ENCODE measurements around the gene ARGLU1.

The ARGLU1 gene

DNA sequence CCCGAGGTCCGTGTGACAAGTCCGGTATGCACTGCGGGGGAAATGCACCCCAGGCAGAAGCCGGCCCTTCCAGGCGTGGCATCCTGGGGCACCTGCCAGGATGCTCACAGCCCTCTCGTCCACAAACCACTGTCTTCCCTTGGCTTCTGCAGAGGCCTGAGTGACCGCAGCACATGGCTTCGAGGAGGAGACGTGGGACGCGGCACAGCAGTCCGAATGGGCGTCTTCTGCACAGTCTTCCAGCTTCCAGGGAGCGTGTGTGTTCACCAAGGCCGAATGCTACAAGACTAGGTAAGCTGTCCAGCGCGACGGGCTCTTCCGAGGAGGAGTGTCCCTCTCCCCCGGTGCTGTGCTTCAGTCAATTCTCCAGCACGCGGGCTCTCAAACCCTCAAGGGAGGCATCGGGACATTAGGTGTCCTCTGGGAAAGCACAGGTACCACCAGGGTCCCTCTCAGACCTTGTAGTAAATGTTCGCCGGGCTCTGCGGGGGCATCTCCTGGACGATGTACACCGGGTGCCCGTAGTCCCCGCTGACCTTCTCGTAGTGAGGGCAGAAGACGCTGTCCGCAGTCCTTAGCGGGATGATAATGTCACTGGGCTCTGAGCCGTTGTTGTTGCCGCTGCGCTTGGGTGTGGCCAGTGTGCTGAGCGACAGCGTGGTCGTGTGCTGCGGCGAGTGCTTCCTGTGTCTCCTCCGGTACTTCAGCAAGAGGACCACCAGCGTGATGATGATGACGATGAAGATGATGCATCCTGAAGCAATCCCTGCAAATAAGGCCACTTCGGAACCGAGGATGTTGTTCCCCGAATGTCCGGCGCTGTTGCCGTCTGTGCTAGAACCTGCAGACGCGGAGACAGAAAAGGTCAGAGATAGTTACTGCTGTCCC, 75.1 kb downstream of the ARGLU1 start:
- no peak for TF ChIP-seq FOXP2 (optimal IDR thresholded peaks at IDR 0.05; ENCODE audit: control extremely low read depth, extremely low read length, insufficient read depth)
- no peak for TF ChIP-seq POLR2AphosphoS5 (IDR thresholded peaks at IDR 0.05; ENCODE audit: borderline replicate concordance, low read depth, low read length)
- TF ChIP-seq EZH2 (IDR thresholded peaks at IDR 0.05), result no peak
- Histone ChIP-seq H3K27ac (no peak overlapping the region), H3K36me3 (ENCODE audit: insufficient read depth, low read length) (no peaks in the 10 kb centered on the region), H3K9me3 (ENCODE audit: low read depth, low read length) (no peaks in the 10 kb centered on the region), H3K4me3 (no peak overlapping the region), H3K9ac (ENCODE audit: insufficient read length) (no peak overlapping the region)
- no peak for DNase-seq (ENCODE audit: low read depth, low spot score)

DNA sequence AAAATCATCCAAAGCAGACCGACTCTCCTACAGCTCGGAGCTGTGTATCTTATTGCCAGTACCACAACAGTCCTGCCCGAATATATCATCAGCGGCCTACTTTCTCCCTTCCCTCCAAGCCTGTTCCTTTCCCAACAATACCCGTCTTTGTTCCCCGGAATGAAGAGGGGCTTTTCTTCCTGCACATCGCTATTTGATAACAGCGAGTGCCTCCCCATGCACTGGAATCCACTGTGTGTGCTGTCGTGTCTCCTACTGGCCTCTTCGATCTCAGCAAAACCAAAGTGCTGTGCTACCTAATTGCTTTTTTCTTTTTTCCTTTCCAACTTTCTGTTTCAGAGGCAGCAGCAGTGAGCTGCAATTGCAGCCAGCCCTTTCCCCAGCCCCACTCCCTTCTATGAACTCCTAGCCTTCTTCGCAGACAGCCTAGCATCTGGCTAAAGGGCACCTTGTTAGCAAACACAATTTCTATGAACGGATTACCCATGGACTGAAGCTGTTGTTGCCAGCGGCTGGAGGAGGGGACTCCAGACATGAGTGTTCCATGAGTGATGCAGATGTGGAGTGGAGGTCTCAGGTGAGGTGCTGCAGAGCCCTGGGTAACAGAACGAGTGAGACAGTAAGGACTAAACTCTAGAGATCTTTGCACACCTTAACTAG, 75.9 kb downstream of the ARGLU1 start:
- Histone ChIP-seq H3K9me3 (ENCODE audit: low read depth, low read length) (no peaks in the 10 kb centered on the region), H3K27ac (no peak overlapping the region), H3K4me3 (no peak overlapping the region), H3K36me3 (ENCODE audit: insufficient read depth, low read length) (no peaks in the 10 kb centered on the region), H3K9ac (ENCODE audit: insufficient read length) (no peak overlapping the region)
- no peak for DNase-seq (ENCODE audit: low read depth, low spot score)
- no peak for TF ChIP-seq FOXP2 (optimal IDR thresholded peaks at IDR 0.05; ENCODE audit: control extremely low read depth, extremely low read length, insufficient read depth)
- no peak for TF ChIP-seq POLR2AphosphoS5 (IDR thresholded peaks at IDR 0.05; ENCODE audit: borderline replicate concordance, low read depth, low read length)
- TF ChIP-seq EZH2 (IDR thresholded peaks at IDR 0.05), result no peak

Measured in SK-N-MC (cell line).